ENCODE data around the gene KPTN.

Gene KPTN

DNA sequence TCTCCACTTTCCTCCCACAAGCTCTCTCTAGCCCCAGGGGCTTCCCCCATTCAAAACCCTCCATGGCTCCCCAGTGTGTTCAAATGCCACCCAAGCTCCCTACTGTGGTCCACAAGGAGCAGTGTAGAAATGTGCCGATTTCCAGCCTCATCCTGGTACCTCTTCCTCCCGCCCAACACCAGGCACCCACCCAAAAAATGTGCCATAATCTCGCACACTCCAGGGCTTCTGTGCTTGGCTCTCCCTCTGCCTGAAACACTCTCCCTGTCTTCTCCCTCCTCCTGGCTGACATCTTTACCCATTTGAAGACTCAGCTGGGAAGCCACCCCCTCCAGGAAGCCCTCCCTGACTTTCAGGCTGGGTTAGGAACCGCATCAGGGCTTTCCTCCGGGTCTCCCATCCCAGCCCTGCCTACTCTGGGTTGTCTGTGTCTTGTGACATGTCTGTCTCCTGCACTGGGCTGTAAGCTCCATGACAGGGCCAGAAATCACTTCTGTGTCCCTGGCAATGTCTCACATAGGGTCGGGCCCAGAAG is 48.1 kb downstream of the KPTN start:
- no peak for DNase-seq (ENCODE audit: low read depth in 2 of 2)
- no peak overlapping the region for H3K4me3 ChIP-seq (replicated peaks in 1 of 2; ENCODE audit: low read depth in 2 of 2, low read length in 2 of 2)

DNA sequence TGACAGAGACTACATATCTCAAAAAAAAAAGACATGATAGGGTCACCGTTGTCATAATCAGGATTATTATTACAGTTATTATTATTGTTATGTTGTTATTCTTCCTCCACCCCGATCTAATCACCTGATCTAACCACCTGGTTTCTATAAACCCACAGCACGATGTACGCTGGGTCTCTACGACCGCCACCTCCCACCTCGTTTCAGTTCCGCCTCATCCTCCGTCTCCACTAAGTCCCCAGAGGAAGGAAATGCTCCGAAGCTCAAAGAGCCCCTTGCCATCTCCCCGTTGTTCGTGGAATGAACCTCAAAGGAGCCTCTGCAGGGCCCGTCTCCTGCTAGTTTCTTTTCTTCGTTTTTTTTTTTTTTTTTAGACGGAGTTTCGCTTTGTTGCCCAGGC is 48.8 kb downstream of the KPTN start:
- no peak for DNase-seq (ENCODE audit: low read depth in 2 of 2)
- H3K4me3 ChIP-seq (replicated peaks in 1 of 2; ENCODE audit: low read depth in 2 of 2, low read length in 2 of 2): no peak overlapping the region
- TF ChIP-seq, protein P1, sequence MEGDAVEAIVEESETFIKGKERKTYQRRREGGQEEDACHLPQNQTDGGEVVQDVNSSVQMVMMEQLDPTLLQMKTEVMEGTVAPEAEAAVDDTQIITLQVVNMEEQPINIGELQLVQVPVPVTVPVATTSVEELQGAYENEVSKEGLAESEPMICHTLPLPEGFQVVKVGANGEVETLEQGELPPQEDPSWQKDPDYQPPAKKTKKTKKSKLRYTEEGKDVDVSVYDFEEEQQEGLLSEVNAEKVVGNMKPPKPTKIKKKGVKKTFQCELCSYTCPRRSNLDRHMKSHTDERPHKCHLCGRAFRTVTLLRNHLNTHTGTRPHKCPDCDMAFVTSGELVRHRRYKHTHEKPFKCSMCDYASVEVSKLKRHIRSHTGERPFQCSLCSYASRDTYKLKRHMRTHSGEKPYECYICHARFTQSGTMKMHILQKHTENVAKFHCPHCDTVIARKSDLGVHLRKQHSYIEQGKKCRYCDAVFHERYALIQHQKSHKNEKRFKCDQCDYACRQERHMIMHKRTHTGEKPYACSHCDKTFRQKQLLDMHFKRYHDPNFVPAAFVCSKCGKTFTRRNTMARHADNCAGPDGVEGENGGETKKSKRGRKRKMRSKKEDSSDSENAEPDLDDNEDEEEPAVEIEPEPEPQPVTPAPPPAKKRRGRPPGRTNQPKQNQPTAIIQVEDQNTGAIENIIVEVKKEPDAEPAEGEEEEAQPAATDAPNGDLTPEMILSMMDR (IDR thresholded peaks at IDR 0.05; ENCODE audit: low read depth, low read length): no peak

More for the DNA sequence above, 48.1 kb downstream of the KPTN start:
- TF ChIP-seq, protein P1 (IDR thresholded peaks at IDR 0.05; ENCODE audit: low read depth, low read length): no peak

GRCh38 chr19:47434088-47434487 is 49.9 kb downstream of the KPTN start:
- TF ChIP-seq, protein P1 (IDR thresholded peaks at IDR 0.05; ENCODE audit: low read depth, low read length): no peak
- no peak overlapping the region for H3K4me3 ChIP-seq (replicated peaks in 1 of 2; ENCODE audit: low read depth in 2 of 2, low read length in 2 of 2)
- DNase-seq (ENCODE audit: low read depth in 2 of 2): no peak

DNA sequence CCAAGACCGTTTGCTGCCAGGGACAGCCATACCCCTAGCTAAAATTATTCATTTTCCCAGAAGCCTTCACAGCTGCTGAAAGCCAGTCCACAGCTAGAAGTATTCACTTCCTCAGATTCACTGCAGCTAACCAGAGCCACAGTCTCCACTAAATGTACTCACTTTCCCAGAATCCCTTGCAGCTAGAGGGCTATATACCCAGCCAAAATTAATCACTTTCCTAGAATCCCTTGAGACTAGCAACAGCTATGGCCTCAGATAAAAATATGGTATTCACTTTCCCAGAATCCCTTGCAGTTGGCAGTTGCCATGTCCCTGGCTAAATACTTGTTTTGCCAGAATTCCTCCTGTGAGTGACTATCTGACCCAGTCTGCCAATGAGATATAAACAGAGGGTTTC is 50.9 kb downstream of the KPTN start:
- DNase-seq (ENCODE audit: low read depth in 2 of 2): peak; percentile 55 to 56
- no peak overlapping the region for H3K4me3 ChIP-seq (replicated peaks in 1 of 2; ENCODE audit: low read depth in 2 of 2, low read length in 2 of 2)
- TF ChIP-seq, protein P1 (IDR thresholded peaks at IDR 0.05; ENCODE audit: low read depth, low read length): no peak

DNA sequence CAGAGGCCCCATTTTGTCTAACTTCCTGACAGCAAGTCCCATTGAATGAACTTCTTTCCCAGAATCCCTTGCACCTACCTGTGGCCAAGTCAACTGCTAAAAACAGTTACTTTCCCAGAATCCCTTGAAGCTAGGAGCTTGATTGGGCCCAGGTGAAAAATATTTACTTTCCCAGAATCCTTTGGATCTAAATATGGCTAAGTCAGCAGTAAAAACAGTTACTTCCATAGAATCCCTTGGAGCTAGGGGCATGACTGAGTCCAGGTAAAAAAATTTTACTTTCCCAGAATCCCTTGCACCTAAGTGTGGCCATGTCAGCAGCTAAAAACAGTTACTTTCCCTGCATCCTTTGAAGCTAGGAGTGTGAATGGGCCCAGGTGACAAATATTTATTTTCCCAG is 51.5 kb downstream of the KPTN start:
- TF ChIP-seq, protein P1 (IDR thresholded peaks at IDR 0.05; ENCODE audit: low read depth, low read length): no peak
- DNase-seq (ENCODE audit: low read depth in 2 of 2): no peak
- H3K4me3 ChIP-seq (replicated peaks in 1 of 2; ENCODE audit: low read depth in 2 of 2, low read length in 2 of 2): no peak overlapping the region

- no peak overlapping the region for H3K4me3 ChIP-seq (replicated peaks in 1 of 2; ENCODE audit: low read depth in 2 of 2, low read length in 2 of 2)
- no peak for DNase-seq (ENCODE audit: low read depth in 2 of 2)
- TF ChIP-seq, protein P1 (IDR thresholded peaks at IDR 0.05; ENCODE audit: low read depth, low read length): no peak
Observed at GRCh38 chr19:47432091-47432490, 51.9 kb downstream of the KPTN start.
